GM12872 (cell line): ENCODE measurements around the gene DAPK1.
A peak's percentile ranks its signal among the peaks of the same experiment; 100 is the strongest.

Source experiments
- CTCF ChIP-seq: IDR thresholded peaks from 3 replicates; pipeline ENCODE4 v1.5.1; 2011; ENCODE audit warnings: low read depth, mild to moderate bottlenecking, low read length, moderate library complexity; ENCODE audit not compliant: insufficient read depth

DAPK1 gene

GRCh38 chr9:87658511-87658910 lies 160.8 kb downstream of the DAPK1 start:
- TF ChIP-seq CTCF = no peak

- no peak for TF ChIP-seq CTCF
Measured at GRCh38 chr9:87659534-87660419, 162.1 kb downstream of the DAPK1 start.

GRCh38 chr9:87661241-87661640 lies 163.6 kb downstream of the DAPK1 start:
- TF ChIP-seq CTCF = no peak

GRCh38 chr9:87662808-87663528 lies 165.3 kb downstream of the DAPK1 start:
- TF ChIP-seq CTCF = peak; percentile 93

- no peak for TF ChIP-seq CTCF
Measured at GRCh38 chr9:87663556-87663955, 165.9 kb downstream of the DAPK1 start.

- no peak for TF ChIP-seq CTCF
Measured at GRCh38 chr9:87664153-87665060, 166.7 kb downstream of the DAPK1 start.

- no peak for TF ChIP-seq CTCF
Measured at GRCh38 chr9:87665505-87665904, 167.8 kb downstream of the DAPK1 start.
